GM21447 (cell line): ENCODE data around the gene GABRP.
"Not testable (repeated sequence)": the region's sequence is repeated elsewhere in the genome, so short reads cannot be mapped to it uniquely, and the experiment has no call there.

Source experiments
- ATAC-seq: cut with Tn5 transposase; IDR thresholded peaks from one replicate; pipeline ENCODE4 v1.9.1; 2021; ENCODE audit not compliant: unreplicated experiment

The GABRP gene

DNA sequence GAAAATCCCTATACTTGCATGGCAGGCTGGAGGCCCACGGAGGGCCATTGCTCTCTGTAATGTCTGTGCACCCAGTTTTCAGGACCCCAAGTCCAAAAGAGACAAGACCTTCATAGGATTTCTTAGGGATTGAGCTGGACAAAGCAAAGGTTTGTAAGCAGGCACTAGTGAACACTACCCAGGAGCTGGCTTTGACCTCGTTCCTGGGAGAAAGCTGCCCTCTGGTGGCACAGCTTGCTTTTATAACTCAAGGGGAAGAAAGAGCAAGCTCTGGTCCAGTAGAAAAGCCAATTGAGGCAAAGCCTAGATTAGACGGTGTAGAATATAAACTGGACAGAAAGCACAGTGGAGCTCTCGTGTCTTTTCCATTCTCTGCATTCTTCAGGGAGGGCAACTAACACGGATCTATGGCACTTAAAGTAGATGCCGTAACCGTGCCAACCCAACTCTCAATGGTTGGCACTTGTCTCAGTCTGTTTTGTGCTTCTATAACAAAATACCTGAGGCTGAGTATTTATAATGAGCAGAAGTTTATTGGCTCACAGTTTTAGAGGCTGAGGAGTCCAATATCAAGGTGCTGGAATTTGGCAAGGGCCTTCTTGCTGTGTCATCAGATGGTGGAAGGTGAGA, 7.9 kb downstream of the GABRP start:
- no peak for ATAC-seq

DNA sequence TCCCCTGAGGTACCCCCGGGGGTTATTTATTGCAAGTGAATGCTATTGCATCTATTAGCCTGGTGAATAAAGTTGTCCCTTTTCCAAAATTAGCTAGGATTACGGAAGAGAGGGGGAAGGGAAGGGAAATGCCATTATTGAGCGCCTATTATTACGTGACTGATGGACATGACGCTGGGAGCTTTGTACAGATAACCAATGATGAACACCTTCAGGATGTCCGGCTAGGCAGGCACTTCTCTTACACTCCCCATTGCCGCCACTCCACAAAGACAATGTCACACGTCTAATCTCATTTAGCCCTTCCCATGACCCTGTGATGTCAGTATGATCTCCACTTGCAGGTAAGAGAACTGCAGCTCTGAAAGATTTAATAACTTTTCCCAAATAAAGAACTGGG, 9.4 kb downstream of the GABRP start:
- no peak for ATAC-seq

DNA sequence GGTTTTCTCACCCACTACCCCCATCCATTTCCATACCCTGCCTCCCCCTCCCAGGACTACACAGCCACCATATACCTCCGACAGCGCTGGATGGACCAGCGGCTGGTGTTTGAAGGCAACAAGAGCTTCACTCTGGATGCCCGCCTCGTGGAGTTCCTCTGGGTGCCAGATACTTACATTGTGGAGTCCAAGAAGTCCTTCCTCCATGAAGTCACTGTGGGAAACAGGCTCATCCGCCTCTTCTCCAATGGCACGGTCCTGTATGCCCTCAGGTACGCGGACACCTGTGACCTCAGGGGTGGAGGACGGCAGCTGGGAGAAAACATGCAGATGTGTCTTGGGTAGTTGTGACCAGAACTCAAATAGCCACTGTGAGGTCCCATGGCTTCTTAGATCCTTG, 11.6 kb downstream of the GABRP start:
- ATAC-seq, result no peak

DNA sequence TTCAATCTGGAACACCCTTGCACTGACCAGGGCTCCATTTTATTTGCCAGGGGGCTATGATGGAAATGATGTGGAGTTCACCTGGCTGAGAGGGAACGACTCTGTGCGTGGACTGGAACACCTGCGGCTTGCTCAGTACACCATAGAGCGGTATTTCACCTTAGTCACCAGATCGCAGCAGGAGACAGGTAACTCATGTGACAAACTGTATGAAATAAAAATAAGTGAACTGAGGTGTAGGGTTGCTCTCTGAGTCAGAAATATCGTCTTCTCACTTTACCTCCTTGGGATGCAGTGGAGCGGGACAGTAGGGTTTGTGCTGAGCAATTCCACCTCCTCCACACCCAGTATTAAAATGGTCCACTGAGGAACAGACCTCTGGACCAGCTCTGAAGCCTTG, 22.1 kb downstream of the GABRP start:
- ATAC-seq, result no peak

DNA sequence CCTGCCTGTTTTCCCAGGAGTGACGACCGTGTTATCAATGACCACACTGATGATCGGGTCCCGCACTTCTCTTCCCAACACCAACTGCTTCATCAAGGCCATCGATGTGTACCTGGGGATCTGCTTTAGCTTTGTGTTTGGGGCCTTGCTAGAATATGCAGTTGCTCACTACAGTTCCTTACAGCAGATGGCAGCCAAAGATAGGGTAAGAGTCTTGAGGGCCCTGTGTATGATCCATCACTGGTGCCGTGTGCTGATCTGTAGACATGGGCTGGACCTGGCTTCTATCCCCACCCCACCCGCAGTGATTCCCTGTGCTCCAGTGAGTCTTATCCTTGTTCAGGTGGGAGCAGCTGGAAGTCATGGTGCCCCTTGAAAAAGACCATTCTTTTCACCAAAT, 26.0 kb downstream of the GABRP start:
- no peak for ATAC-seq

DNA sequence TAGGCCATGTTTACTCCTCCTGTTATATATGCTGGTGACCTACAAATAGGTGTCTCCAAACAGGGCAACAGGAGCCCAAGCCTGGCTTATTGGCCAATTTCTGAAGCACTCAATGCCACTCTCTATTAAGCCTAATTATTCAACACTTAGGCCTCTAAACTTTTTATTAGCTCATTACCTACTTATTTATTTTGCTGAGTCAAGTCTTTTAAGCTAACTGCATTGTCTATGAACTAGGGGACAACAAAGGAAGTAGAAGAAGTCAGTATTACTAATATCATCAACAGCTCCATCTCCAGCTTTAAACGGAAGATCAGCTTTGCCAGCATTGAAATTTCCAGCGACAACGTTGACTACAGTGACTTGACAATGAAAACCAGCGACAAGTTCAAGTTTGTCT, 28.2 kb downstream of the GABRP start:
- no peak for ATAC-seq

DNA sequence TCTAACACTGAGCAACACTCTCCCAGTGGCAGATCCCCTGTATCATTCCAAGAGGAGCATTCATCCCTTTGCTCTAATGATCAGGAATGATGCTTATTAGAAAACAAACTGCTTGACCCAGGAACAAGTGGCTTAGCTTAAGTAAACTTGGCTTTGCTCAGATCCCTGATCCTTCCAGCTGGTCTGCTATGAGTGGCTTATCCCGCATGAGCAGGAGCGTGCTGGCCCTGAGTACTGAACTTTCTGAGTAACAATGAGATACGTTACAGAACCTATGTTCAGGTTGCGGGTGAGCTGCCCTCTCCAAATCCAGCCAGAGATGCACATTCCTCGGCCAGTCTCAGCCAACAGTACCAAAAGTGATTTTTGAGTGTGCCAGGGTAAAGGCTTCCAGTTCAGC, 29.7 kb downstream of the GABRP start:
- no peak for ATAC-seq

DNA sequence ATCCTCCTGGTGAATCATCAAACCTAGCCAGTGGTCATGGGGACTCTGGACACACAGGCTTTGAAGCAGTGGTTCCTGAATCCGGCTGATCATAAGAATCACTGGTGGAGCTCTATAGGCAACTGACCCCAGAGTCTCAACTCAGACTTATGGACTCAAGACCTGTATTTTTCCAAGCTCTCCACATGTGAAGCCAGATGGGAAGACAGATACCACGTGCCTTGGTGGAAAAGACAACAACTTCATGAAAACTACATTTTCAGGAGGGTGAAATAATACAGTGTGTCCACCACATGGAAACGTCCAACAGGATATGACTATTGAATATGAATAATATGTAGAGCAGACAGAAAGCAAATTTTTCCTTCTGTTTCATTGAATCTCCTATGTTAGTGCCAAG, 33.7 kb downstream of the GABRP start:
- ATAC-seq, result no peak

DNA sequence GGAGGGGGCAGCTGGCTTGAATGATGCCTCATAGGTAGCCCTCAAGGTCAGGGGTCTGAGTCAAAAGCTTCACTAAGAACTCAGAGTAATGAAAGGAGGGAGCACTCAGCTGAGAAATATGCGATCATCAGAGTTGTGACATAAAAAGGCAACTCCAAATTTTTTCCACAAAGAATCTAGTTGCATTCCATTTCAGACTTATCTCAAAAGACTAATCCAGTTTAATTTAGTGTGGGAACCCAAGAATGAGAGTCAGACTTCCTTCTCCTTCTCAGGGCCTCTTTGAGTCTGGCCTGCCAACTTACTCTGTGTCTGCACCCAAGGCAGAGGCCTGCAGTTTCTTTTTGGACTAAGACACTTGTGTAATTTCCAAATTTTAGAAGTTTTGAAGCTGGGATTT, 34.7 kb downstream of the GABRP start:
- ATAC-seq, result no peak

DNA sequence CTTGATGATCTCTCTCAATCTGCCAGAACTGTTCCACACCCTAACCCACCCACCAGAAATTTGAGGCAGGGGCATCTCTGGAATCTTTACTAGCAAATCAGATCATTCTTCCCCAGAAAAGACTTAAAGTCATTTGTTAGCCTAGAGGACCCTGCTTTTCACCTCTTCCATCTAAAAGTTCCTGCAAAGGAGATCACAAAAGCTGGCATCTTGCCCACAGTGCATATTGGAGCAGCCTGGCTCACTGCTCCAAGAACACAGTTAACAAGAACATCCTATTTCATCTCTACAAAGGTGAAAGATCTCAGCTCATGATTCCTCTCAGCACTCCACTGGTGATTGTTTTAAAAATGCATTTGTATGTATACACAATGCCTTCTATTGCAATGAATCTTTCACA, 36.3 kb downstream of the GABRP start:
- ATAC-seq, result no peak

DNA sequence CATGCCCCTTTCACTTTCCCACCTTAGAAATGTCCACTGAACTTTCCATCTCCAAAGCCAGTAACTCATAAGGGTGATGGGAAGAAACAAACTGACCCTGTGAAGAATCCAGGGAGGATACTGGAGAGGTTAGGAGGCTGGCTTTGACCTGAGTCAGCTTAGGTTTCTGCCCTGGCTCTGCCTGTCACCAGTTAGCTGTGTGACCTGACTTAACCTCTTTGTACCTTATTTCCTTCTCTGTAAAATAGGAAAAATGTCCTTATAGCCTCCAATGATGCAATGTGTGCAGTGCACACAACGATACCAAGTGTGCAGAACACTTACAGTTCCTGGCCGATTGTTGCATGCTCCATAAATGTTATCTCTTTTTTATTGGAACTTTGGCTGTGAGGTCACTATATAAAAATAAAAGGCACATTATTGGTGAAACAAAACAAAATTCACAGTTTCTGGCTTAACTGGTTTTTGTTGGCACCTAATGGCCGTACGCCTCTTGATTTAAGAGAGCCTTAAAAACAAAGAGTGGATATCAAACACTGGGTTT, 37.8 kb downstream of the GABRP start:
- no peak for ATAC-seq

DNA sequence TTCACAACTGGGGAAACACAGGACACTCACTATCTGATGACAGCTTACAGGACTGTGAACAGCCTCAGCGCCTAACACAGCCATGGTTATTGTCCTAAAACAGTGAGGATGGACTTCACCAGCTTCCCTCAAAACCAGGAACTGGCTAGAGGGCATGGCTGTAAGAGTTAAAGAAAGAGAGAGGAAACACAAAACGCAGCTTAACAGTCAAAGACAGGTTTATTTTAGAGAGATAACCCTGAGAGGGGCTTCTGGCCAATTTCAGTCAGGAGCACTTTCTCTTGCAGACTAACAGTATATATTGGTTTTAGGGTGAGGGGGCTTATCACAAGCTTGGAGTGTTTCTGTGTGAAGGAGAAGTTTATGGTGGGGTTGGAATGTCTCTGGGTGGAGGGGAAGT, 42.6 kb downstream of the GABRP start:
- ATAC-seq, result no peak

DNA sequence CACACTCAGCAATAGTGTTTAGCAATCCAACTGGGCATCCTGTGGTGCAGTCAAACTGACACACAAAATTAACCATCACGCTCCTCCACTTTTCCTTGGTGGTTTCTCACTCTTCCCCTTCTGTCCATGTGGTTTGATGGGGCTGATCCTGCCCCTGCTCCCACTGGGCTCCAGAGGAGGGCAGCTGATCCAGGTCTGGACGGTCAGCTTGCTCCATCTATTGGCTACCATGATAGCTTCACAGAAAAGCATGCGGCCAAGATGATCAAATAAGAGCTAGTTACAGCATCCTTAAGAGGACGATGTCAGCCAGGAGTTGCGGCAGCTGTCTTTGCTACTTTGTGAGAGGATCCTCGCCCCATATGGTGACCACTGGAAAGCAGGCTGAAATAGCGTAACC, 48.7 kb downstream of the GABRP start:
- no peak for ATAC-seq

DNA sequence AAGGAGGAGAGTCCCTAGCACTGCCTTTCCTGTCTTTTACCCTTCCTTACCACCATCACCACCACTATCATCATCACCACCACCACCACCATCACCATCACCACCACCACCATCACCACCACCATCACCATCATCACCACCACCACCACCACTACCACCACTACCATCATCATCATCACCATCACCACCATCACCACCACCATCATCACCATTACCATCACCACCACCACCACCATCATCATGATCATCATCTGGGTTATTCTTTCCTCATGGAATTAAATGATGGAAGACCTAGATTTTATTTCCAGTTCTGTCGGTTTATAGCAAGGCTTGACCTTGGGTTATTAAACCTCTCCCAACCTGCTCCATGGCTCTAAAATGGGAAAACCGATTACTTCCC, 50.5 kb downstream of the GABRP start:
- ATAC-seq, result not testable (repeated sequence)

DNA sequence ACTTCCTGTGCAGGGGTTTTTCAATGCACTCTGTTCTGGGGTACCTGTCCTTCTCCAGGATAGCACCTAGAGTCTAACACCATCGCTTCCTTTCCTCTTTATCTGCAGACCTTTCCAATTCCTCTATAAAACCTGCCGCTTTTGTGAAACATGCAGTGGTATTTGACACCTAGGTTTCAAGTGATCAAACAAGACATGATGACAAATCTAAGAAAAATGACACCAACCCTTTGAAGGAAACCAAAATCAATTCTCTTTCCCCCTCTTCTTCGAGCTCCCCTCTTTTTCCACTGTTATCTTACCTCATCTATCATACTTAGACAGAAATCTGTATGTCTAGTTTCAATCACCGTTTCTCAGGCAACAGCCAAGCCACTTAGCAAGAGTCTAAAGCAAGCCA, 52.7 kb downstream of the GABRP start:
- ATAC-seq, result no peak

DNA sequence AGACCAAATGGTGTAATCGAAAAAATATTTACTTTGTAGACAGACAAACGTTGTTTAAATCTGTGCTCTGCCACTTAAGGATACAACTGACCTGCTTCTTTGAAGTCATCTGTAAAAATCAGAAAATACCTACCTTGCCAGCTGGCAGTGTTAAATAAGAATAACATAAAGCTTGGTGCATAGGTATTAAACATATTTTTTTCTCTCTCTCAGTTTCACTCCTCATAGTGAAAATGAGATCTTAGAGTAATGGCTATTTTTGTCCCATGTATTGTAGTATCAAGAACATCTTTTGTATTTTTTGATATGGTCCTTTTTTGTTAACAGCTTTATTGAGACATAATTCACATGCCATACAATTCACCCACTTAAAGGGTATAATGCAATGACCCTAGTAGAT, 60.3 kb downstream of the GABRP start:
- no peak for ATAC-seq

DNA sequence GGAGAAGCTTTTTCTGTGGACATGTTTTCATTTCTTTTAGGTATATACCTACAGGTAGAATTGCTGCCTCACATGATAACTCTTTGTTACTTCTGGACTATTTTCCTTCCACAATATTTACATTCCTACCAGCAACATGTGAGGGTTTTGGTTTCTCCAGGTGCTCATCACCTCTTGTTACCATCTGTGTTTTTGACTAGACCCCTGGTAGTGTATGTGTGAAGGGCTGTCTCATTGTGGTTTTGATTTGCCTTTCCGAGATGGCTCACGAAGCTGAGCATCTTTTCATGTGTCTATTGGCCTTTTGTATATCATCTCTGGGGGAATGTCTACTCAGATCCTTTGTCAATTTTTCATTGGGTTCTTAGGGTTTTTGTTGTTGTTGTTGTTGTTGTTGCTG, 61.1 kb downstream of the GABRP start:
- ATAC-seq, result no peak

DNA sequence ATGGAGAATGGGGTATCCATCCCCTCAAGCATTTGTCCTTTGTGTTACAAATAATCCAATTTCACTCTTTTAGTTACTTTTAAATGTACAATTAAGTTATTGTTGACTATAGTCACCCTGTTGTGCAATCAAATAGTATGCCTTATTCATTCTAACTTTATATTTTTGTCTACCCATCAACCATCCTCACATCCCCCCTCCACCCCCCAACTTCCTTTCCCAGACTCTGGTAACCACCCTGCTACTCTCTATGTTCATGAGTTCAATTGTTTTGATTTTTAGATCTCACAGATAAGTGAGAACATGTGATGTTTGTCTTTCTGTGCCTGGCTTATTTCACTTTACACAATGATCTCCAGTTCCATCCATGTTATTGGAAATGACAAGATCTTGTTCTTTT, 62.9 kb downstream of the GABRP start:
- ATAC-seq, result no peak

DNA sequence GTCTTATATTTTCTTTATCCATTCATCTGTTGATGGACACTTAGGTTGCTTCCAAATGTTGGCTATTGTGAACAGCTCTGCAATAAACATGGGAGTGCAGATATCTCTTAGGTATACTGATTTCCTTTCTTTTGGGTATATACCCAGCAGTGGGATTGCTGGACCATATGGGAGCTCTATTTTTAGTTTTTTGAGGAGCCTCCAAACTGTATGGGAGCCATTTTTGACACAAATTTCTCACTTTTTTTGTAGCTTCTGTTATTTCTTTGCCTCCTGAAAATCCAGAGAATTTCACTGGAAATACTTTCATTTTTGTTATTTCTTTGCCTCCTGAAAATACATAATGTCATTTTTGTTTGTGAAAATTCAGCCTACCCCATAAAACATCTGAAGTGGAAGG, 63.3 kb downstream of the GABRP start:
- ATAC-seq, result no peak

DNA sequence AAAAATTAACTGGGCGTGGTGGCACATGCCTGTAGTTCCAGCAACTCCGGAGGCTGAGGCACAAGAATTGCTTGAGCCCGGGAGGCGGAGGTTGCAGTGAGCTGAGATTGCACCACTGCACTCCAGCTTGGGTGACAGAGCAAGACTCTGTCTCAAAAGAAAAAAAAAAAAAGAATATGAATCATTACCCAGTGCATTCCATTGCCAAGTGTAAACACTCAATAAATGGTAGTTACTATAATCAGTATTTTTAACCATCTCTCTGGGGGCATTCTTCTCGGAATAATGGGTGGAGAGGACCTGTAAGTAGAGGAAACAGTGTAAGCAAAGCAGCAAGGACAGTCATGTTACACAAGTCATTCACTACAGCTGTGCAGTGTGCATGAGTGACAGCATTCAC, 64.5 kb downstream of the GABRP start:
- ATAC-seq, result no peak

DNA sequence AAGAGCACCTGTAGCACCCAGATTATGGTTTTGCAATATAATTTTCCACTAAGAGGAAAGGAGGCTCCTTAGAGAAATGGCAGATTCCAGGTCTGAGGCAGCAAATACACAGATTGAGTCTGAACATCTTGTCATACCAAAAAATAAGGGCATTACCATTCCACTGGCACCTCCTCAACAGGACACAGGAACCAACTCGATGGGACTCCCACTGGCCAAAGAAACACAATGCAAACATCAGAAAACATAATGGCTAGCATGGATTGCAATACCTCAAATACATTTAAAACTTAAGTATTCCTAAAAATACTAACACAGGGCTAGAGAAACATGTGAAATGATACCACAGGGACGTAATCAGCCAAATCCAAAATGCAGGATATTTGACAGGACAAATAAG, 65.8 kb downstream of the GABRP start:
- no peak for ATAC-seq

DNA sequence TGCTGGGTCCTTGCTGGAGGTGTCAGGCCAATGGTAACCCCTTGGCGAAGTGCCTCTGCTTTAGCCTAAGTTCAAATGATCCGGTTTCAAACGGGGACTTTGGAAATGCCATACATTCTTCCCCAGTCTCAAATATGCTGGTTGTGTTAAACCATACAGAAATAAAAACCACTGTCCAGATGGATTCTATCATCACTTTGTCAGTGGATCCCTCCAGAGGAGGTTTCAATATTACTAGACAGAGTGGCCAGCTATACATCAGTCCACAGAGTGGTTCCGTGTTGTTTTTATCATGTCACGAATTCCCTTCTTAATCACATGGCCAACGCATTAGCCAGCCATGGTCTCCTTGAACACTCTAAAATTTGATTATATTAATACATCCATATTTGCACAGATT, 71.0 kb downstream of the GABRP start:
- ATAC-seq, result no peak

DNA sequence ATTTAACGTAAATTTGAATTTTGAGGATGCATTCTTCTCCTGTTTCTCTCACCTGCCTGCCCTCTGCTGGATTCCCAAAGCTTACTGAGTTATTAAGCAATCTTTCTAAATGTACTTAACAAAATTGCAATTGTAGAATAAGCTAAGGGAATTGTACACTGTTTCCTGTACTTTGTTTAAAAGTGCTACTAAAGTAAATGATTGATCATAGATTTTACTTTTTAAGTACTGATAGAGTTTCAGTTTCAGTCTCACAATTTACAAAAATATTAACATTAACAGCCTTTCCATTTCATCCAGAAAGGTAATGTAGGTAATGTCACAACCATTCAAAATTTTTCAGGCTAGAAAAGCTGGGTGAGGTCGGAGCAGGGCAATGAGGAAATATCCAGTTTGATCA, 73.5 kb downstream of the GABRP start:
- ATAC-seq, result no peak

DNA sequence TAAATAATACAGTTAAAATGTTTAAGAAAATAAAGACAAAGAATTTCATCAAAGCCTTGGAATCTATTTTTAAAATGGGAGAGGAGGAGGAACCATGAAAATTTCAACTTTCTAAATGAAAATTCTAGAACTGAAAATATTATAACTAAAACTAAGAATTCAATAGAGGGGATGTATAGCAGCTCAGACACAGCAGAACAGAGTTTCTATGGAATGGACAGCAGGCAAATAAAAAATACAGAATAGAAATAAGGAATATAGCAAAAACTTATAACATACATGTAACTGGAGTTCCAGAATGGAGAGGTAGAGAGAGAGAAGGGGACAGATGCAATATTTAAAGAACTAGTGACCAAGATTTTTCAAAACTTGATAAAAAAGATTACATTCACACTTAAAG, 76.9 kb downstream of the GABRP start:
- no peak for ATAC-seq
